HG02623 (cell line): Measurements from ENCODE around the gene TLCD5.
A peak's percentile ranks its signal among the peaks of the same experiment; 100 is the strongest.

Source experiments
- ATAC-seq: cut with Tn5 transposase; IDR thresholded peaks from one replicate; pipeline ENCODE4 v1.9.1; 2021; ENCODE audit warnings: moderate library complexity; ENCODE audit not compliant: unreplicated experiment

The TLCD5 gene

GRCh38 chr11:120324932-120325810 lies at the start of gene TLCD5:
TLCD5 (plus strand) TSS chr11:120325299; CDS start chr11:120327442, 2,143 bp downstream.
- ATAC-seq = peak; percentile 45

DNA sequence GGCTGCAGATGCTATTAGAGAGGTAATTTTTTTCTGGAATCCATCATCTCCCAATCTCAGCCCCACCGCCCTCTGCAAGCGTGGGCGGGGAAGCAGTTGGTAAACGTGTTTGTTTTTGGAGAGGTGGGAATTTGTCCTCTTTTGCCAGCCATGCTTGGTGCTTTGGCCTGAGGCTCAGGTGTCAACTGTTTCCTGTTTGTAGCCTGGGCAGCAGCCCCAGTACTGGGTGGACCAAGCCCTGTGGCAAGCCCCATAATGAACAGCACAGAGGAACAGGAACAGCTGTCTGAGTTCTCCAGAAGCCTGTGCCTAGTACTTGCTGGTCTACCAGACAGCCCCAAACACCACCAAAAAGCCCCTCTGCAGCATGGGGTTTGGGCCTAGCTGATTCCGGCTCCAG lies 45.6 kb upstream of the TLCD5 start:
- no peak for ATAC-seq

GRCh38 chr11:120280600-120281051 lies 44.5 kb upstream of the TLCD5 start:
- ATAC-seq = no peak

- ATAC-seq = no peak
Observed at GRCh38 chr11:120281143-120281795, 43.8 kb upstream of the TLCD5 start.

DNA sequence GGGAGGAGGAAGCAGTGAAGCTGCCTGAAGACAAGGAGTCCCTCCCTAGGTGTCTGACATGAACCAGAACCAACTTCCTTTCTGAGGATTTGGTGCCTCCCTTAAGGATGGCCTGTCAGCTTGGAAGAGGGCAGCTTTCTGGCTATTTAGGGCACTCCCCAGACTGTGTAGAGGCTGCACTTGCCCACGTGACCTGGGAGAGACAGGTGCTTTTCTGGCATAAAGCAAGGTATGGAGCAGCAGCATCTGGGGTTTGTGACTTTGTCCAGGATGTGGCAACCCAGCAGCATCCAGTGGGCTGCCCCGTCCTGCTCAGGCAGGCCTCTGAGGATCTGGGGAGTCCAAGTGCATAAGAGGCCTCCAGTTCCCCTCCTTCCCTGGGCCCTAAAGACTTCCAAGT lies 42.0 kb upstream of the TLCD5 start:
- no peak for ATAC-seq

DNA sequence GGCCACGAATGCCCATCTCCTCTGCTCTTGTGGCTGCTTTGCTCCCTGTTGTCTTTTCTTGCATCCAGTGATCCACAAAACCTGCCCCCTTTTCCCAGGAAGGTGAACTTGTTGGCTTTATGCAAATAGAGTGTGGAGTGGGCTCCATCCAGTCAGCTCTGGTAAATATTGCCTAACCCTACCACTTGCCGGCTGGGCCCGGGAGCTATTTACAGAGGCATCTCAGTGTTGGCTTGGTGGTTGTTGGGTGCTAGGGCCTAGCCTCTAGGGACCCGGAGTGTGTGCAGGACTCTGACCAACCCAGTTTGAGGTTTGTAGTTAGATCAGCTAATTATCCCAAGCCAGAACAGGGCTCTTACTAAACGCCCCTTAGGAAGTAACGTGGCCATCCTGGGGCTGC lies 40.8 kb upstream of the TLCD5 start:
- ATAC-seq = no peak

GRCh38 chr11:120285256-120285655 lies 39.8 kb upstream of the TLCD5 start:
- ATAC-seq = no peak

DNA sequence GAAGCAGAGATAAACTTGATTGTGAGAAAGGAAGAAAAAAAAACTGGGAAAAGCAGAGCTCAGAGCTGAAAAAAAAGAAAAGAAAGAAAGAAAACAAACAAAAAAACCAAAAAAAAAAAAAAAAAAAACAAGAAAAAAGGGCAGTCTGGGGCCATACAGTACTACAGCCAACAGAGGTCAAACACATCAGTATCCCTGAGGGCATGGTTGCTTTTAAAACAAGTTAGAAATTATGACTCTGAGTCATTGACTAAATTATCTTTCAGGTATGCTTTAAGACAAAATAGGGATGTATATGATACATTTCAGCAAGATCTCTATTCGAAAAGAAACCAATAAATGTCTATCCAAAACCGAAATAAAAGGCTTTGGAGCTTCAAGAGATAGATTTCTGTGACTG lies 37.1 kb upstream of the TLCD5 start:
- no peak for ATAC-seq

- ATAC-seq = no peak
Observed at GRCh38 chr11:120289426-120289825, 35.7 kb upstream of the TLCD5 start.

DNA sequence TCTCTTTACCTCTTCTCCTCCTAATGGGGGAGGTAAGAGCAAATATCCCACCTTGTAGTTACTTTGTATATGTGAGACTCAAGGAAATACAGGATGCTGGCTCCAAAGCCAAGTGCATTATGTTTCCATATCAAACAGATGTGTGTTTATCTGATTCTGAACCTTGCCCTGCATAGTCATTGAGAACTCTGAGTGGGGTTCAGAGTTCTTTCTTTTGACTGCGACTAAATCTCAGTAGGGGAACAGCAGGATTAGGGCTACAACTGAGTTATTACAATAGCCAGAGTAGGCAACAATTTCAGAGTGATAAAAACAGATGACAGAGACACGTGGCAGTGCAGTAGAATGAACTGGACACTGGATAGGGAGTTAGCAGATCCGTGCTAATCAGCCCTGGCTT lies 34.1 kb upstream of the TLCD5 start:
- ATAC-seq = no peak

GRCh38 chr11:120293038-120293800 lies 31.9 kb upstream of the TLCD5 start:
- no peak for ATAC-seq

DNA sequence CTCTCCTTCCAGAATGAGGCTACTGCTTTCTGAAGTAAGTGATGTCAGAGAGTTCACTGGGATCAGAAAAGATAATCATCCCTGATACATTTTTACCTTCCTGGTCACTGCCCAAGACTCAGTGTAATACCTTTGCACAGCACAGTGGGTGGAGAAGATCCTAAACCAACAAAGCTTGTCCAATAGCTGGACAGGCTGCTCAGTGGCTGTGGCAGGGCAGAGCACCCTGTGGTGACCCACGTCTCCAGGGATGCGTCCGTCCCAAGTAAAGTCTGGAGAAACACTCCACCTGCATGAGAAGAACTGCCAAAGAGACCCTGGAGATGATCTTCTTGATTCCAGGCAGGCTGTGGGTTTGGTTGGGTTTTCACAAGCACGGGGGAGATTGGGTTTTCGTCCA lies 31.0 kb upstream of the TLCD5 start:
- ATAC-seq = no peak

GRCh38 chr11:120295099-120295498 lies 30.0 kb upstream of the TLCD5 start:
- no peak for ATAC-seq

DNA sequence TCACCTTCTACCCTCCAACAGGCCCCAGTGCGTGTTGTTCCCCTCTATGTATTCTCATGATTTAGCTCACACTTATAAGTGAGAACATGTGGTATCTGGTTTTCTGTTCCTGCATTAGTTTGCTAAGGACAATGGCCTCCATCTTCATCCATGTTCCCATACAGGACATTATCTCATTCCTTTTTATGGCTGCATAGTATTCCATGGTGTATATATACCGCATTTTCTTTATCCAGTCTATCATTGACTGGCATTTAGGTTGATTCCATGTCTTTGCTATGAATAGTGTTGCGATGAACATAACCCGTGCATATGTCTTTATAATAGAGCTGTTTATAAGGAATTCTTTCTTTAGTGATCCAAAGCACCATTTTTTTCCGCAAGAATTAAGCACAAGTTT lies 28.5 kb upstream of the TLCD5 start:
- ATAC-seq = no peak

DNA sequence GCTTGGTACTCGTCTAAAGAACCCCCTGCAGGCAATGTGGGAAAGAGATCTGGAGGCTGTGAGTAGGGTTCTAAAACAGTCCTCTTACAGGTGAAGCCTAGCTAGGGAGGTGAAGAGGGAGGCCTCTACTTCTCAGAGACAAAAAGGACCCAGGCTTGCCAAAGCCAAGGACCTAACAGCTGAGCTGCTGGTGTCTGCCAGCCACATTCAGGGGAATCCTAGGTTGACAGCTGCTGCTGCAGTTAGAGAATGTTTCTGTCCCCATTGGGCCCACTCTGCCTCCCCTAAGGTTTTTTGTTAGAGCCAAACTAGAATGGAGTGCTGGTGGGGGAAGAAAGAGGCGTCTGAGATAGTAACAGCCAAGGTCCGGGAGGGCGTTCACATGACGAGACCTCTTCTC lies 26.6 kb upstream of the TLCD5 start:
- ATAC-seq = no peak

DNA sequence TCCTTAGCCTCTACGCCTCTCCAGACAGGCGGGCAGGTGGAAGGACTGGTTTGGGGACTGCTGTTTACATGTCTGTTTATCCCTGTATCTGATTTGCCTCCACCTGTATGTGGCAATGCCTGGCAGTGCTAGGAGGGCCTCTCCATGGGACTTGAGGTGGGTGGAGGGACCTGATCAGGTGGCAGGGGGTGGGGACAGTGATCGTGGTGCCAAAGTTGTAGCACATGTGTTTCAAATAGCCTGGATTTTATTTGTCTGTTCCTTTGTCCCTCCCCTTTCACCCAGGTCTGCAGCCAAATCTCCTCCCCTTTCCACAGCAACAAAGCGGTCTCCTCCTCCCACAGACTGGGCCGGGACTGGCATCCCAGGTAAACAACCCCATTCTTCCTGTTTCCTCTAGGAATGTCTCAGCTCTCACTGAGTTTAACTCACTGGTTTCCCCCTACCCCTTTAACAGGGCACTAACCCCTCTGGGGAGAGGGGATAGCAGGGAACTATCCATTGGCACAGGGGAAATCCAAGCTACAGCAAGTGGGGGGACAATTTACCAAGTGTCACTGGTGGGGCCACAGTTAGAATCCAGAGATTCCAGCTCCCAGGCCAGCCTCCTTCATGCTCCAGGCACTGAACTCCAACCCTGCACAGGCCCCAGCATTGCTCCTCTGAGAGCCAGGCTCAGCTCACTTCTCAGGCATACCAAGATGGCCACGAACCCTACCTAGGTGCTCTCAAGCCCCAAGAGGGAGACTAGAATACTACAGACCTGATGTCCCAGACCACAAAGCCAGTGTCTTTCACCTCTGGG lies 22.9 kb upstream of the TLCD5 start:
- ATAC-seq = no peak

GRCh38 chr11:120303004-120303637 lies 22.0 kb upstream of the TLCD5 start:
- ATAC-seq = no peak

DNA sequence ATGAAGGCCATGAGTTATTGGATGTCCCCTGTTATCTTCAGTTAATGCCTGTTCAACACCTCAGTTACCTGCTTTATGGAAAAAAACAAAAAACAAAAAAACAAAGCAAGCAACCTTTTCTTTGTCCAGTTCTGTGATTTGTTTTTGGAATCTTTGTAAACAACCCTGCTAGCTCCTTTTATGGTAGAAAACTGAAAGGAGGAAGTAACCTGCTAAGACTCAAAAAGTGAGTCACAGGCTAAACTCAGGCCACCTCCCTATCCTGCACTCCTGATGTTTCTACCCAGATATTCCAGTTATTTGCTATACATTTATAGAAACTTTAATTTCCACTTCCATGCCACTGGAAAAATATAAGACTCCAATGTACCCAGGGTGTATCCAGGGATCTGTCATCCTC lies 20.6 kb upstream of the TLCD5 start:
- no peak for ATAC-seq

DNA sequence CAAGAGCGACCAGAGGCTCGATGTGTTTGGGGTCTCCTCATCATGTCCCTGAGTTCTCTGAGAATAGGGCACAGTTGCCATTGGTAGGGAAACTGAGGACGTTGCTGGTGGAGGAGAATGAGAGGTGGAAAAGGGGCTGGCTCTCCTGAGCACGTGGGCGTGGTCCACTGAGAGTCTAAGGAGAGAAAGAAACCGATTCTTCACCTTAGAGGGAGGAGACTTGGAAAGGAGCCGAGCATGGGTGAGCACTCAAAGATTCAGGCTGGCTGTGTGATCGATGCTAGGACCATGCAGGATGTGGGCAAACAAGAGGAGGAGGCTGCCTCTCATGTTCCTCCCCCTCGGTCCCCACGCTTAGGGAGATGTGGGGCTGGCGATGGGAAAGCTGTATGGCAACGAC lies 19.8 kb upstream of the TLCD5 start:
- ATAC-seq = no peak

- ATAC-seq = no peak
Observed at GRCh38 chr11:120306519-120307242, 18.4 kb upstream of the TLCD5 start.
